Hepatocyte (in vitro differentiated cells): ENCODE measurements around the gene SVBP. TPM values are rescaled to one million over a fixed set of nuclear protein-coding genes. Genes with fewer than 3 reads are reported as not detected.

ENCODE experiments used
- DNase-seq: peaks from one replicate; pipeline ENCODE4 v3.0.0-alpha.2; 2016; ENCODE audit warnings: low spot score
- H2AFZ ChIP-seq: fragments of 200-600 bp; sonication (generic); 2 replicates; pipeline ENCODE4 v1.6.0; 2016; ENCODE audit warnings: antibody characterized with exemption, mild to moderate bottlenecking
- H3K27ac ChIP-seq: fragments of 200-600 bp; sonication (generic); 2 replicates; pipeline ENCODE4 v1.5.1; 2016; ENCODE audit warnings: mild to moderate bottlenecking
- H3K27me3 ChIP-seq: fragments of 200-600 bp; sonication (generic); 2 replicates; pipeline ENCODE4 v1.6.1; 2016
- H3K36me3 ChIP-seq: fragments of 200-600 bp; sonication (generic); replicated peaks from 2 replicates; pipeline ENCODE4 v1.5.1; 2016; ENCODE audit warnings: low read depth; ENCODE audit not compliant: insufficient read depth
- H3K4me1 ChIP-seq: fragments of 200-600 bp; sonication (generic); 2 replicates; pipeline ENCODE4 v1.5.1; 2016; ENCODE audit warnings: mild to moderate bottlenecking, moderate library complexity; ENCODE audit not compliant: insufficient read depth
- H3K4me2 ChIP-seq: fragments of 200-600 bp; sonication (generic); 2 replicates; pipeline ENCODE4 v1.6.0; 2016
- H3K4me3 ChIP-seq: fragments of 200-600 bp; sonication (generic); 2 replicates; pipeline ENCODE4 v1.5.1; 2016; ENCODE audit warnings: mild to moderate bottlenecking
- H3K79me2 ChIP-seq: fragments of 200-600 bp; sonication (generic); 2 replicates; pipeline ENCODE4 v1.6.0; 2017; ENCODE audit warnings: mild to moderate bottlenecking
- H3K9me2 ChIP-seq: fragments of 200-600 bp; sonication (generic); replicated peaks from 2 replicates; pipeline ENCODE4 v1.6.0; 2017; ENCODE audit warnings: mild to moderate bottlenecking; ENCODE audit not compliant: insufficient read depth
- H3K9me3 ChIP-seq: fragments of 200-600 bp; sonication (generic); 2 replicates; pipeline ENCODE4 v1.5.1; 2016; ENCODE audit warnings: low read depth, mild to moderate bottlenecking
- H4K20me1 ChIP-seq: fragments of 200-600 bp; sonication (generic); 2 replicates; pipeline ENCODE4 v1.6.0; 2016; ENCODE audit warnings: mild to moderate bottlenecking; ENCODE audit not compliant: insufficient read depth, poor library complexity, severe bottlenecking
- EZH2 ChIP-seq: fragments of 200-600 bp; sonication (generic); IDR thresholded peaks from 2 replicates; pipeline ENCODE4 v1.6.1; 2016; ENCODE audit warnings: antibody characterized with exemption, mild to moderate bottlenecking, borderline replicate concordance
- EZH2phosphoT487 ChIP-seq: fragments of 200-600 bp; sonication (generic); IDR thresholded peaks from one replicate; pipeline ENCODE4 v1.6.1; 2018; ENCODE audit warnings: antibody characterized with exemption, mild to moderate bottlenecking, low read depth, moderate library complexity; ENCODE audit not compliant: unreplicated experiment, severe bottlenecking
- WGBS: methylation state at CpG from one replicate; pipeline ENCODE4 v1.1.6; 2016; ENCODE audit warnings: low lambda C conversion rate; ENCODE audit errors: missing lambda C conversion rate; 5-methylcytosine and 5-hydroxymethylcytosine counted together
- polyA plus RNA-seq: library from polyadenylated mRNA; unstranded; fragments of >200 nt; fragmentation: Nextera tagmentation; extraction: Ambion mirVana; gene quantifications from 2 replicates; pipeline ENCODE4 v1.2.1, GENCODE V29; 2016
- total RNA-seq: library from RNA; depleted of rRNA; stranded (reverse); fragments of >200 nt; gene quantifications from 2 replicates; pipeline ENCODE4 v1.2.3, GENCODE V29; 2014
- TF ChIP-seq, protein P1 (sequence below): fragments of 200-600 bp; sonication (generic); IDR thresholded peaks from 2 replicates; pipeline ENCODE4 v1.5.1; 2016; ENCODE audit warnings: antibody characterized with exemption, mild to moderate bottlenecking; ENCODE audit not compliant: poor library complexity

Gene SVBP
- total and polyA plus RNA-seq, 2 experiments from 2014 or later: 49.6 to 56.8 TPM

DNA sequence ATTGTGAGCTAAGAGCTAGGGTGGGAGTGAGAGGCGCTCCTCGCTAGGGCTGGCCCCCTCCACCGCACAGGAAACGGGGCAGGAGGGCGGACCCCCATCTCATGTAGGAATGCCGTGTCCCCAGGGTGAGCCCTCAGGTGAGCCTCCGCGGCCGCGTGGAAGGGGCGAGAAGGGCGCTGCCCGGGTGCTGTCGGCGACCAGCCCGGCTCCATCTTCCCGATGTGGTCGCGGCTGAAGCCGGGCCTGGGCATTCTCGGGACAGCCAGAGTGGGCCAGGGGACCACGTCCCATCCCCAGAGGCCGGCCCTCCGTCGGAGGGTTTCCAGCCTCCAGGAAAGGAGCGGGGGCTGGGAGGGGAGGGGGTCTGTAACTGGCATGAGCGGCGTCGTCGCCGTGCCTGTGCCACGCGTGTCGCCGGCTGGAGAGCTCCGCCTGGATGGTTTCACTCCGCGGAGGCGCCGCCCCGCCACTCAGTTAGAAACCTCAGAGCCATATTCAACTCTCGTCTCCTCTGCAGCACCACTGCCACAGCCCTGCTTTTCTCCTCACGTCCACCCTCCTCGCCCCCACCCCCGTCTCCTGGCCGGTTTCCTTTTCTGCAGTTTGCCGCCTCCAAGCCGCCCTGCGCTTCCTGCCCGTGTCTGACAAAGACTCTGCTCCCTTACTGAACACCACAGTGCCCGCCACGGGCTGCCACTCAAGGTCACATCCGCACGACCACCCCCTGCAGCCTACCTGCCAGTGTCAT, 32.1 kb downstream of the SVBP start, which contains the start of gene TMEM269:
Gene TMEM269 (plus strand): TSS at position 46 of the 748 bp plus-strand sequence. CDS start 4,903 bp downstream, outside the sequence.
- TF ChIP-seq EZH2phosphoT487 (no peak), EZH2 (no peak)
- TF ChIP-seq, protein P1, sequence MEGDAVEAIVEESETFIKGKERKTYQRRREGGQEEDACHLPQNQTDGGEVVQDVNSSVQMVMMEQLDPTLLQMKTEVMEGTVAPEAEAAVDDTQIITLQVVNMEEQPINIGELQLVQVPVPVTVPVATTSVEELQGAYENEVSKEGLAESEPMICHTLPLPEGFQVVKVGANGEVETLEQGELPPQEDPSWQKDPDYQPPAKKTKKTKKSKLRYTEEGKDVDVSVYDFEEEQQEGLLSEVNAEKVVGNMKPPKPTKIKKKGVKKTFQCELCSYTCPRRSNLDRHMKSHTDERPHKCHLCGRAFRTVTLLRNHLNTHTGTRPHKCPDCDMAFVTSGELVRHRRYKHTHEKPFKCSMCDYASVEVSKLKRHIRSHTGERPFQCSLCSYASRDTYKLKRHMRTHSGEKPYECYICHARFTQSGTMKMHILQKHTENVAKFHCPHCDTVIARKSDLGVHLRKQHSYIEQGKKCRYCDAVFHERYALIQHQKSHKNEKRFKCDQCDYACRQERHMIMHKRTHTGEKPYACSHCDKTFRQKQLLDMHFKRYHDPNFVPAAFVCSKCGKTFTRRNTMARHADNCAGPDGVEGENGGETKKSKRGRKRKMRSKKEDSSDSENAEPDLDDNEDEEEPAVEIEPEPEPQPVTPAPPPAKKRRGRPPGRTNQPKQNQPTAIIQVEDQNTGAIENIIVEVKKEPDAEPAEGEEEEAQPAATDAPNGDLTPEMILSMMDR: no peak
- WGBS: 90% methylated on average over 28 of the region's 54 CpGs
- no peaks in the 10 kb centered on the region for H4K20me1 ChIP-seq
- no peaks in the 10 kb centered on the region for H3K9me3 ChIP-seq
- no peaks in the 10 kb centered on the region for H3K36me3 ChIP-seq
- no peaks in the 10 kb centered on the region for H3K4me1 ChIP-seq
- no peak for DNase-seq
- no peak within 1 kb of the TSS for H3K4me2 ChIP-seq
- H3K27ac ChIP-seq: no peak within 1 kb of the TSS
- H3K27me3 ChIP-seq: no peaks in the 10 kb centered on the region
- no peaks in the 10 kb centered on the region for H3K79me2 ChIP-seq
- no peaks in the 10 kb centered on the region for H3K9me2 ChIP-seq
- no peak within 1 kb of the TSS for H2AFZ ChIP-seq
- H3K4me3 ChIP-seq: no peak within 1 kb of the TSS

DNA sequence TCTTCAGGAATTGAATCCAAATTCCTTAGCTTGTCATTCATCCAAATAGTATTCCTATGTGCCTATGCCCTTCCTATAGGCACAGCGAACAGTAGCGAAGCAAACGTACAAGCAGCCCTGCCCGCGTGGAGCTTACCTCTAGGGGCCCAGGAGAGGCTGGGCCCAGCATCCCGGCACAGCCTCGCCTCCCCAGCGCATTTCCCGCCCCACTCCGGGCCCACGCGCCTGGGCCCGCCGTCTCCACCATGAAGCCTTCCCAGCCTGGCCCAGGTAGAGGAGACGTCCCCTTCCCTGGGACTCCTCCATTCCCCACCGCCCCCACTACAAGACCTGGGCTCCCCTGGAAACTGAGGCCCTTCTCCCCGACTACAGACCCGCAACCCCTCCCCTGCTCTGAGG, 32.7 kb downstream of the SVBP start:
- Histone ChIP-seq H3K4me1 (no peaks in the 10 kb centered on the region), H4K20me1 (no peaks in the 10 kb centered on the region), H3K79me2 (no peaks in the 10 kb centered on the region), H3K9me3 (no peaks in the 10 kb centered on the region), H3K27me3 (no peaks in the 10 kb centered on the region), H3K9me2 (no peaks in the 10 kb centered on the region), H2AFZ (no peak overlapping the region), H3K36me3 (no peaks in the 10 kb centered on the region), H3K4me2 (no peak overlapping the region), H3K27ac (no peak overlapping the region), H3K4me3 (no peak overlapping the region)
- TF ChIP-seq, protein P1: no peak
- no peak for TF ChIP-seq EZH2phosphoT487
- no peak for TF ChIP-seq EZH2
- WGBS: 96% methylated on average over 17 of the region's 18 CpGs
- no peak for DNase-seq

DNA sequence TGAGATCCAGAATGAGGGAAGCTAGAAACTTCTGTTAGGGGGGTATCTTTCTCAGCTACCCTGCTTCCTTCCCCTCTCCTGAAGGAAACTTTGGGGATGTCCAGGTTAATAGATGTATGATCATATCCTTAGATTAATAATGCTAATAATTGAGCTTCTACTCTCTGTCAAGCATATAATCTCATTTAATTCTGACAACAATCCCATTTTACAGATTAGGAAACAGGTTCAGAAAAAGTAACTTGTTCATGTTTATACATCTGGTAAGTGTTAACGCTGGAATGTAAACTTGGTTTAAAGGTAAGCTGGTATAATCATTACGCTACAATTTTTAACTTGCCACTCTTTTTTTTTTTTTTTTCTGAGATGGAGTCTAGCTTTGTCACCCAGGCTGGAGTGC, 34.1 kb downstream of the SVBP start:
- H3K4me3 ChIP-seq: no peak overlapping the region
- no peaks in the 10 kb centered on the region for H4K20me1 ChIP-seq
- no peaks in the 10 kb centered on the region for H3K9me2 ChIP-seq
- H3K36me3 ChIP-seq: no peaks in the 10 kb centered on the region
- no peak overlapping the region for H3K27ac ChIP-seq
- H3K4me2 ChIP-seq: no peak overlapping the region
- no peaks in the 10 kb centered on the region for H3K4me1 ChIP-seq
- WGBS: 98% methylated on average over 2 of the region's 2 CpGs
- peaks cover 4% of the 10 kb centered on the region for H3K79me2 ChIP-seq
- H3K9me3 ChIP-seq: no peaks in the 10 kb centered on the region
- no peak overlapping the region for H2AFZ ChIP-seq
- DNase-seq: no peak
- H3K27me3 ChIP-seq: no peaks in the 10 kb centered on the region
- TF ChIP-seq, protein P1: no peak
- TF ChIP-seq EZH2phosphoT487 (no peak), EZH2 (no peak)
